ENCODE data around the gene FAM43A.

The FAM43A gene

DNA sequence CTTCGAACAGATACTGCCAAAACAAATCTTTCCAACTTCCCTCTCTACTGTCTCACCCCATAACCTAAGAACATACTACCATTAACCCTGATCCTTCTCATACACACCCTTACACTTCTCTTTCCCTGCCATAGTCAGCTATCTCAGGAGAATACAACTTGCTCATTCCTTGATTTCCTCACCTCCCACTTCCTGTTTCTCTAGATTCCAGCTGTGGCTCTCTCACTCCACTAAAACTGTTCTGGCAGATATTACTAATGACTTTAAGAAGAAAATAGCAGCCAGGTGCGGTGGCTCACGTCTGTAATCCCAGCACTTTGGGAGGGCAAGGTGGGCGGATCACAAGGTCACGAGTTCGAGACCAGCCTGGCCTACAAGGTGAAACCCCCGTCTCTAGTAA lies 18.3 kb upstream of the FAM43A start:
- Mint-ChIP-seq H3K27me3 (no peaks in the 10 kb centered on the region), H3K27ac (no peak overlapping the region), H3K4me3 (no peak overlapping the region), H3K9me3 (no peaks in the 10 kb centered on the region), H3K4me1 (ENCODE audit: low read depth) (peaks cover 44% of the 10 kb centered on the region), H3K36me3 (ENCODE audit: low read depth) (peaks cover 87% of the 10 kb centered on the region)
- no peak for DNase-seq

DNA sequence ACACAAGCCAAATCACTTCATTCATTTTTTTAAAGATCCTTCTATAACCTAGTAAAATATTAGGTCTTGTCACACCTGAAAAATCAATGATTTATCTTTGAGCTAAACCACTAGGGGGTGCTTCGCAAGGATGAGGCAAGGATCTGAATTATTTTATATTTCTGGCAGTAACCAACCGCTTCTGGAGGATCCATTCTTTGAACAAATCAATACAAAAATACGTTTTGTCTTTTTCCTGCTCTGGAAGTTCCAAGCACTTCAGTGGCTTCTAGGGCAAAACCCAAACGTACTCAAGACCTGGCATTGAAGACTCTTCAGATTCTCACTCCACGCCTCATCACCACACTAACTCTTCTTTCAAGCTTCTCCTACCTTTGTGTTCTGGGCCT lies 14.2 kb upstream of the FAM43A start:
- Mint-ChIP-seq H3K36me3 (ENCODE audit: low read depth) (peaks cover 54% of the 10 kb centered on the region), H3K4me1 (ENCODE audit: low read depth) (peaks cover 66% of the 10 kb centered on the region), H3K27me3 (no peaks in the 10 kb centered on the region), H3K4me3 (peak overlapping the region; percentile 94), H3K27ac (peak overlapping the region; percentile 99), H3K9me3 (no peaks in the 10 kb centered on the region)
- no peak for DNase-seq

GRCh38 chr3:194671900-194672808 lies 13.5 kb upstream of the FAM43A start, which contains the start of gene LSG1:
TSS of gene LSG1 (minus strand) at chr3:194672191. CDS start at chr3:194672162, 29 bp downstream.
- peaks cover 72% of the 10 kb centered on the region for H3K4me1 Mint-ChIP-seq (ENCODE audit: low read depth)
- no peaks in the 10 kb centered on the region for H3K9me3 Mint-ChIP-seq
- no peaks in the 10 kb centered on the region for H3K27me3 Mint-ChIP-seq
- peaks cover 47% of the 10 kb centered on the region for H3K36me3 Mint-ChIP-seq (ENCODE audit: low read depth)
- peak within 1 kb of the TSS; percentile 94 for H3K4me3 Mint-ChIP-seq
- DNase-seq = peak; percentile 90
- peak within 1 kb of the TSS; percentile 99 for H3K27ac Mint-ChIP-seq

DNA sequence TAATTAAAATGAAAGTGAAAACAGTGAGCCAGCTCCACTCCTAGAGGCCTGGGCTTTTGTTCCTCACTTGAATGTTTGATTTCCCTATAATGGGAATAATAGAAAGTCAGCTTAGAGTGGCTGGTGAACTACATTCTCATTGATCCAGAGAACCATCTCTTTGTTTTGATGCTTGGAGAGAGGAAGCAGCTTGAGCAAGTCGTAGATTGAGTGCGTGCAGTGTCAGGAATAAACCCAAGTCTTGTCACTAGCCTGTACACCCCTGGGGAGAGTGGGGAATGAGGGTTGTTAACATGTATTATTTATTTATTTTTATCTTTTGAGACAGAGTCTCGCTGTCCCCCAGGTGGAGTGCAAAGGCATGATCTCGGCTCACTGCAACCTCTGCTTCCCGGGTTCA lies 12.8 kb upstream of the FAM43A start:
- Mint-ChIP-seq H3K27me3 (peaks cover 6% of the 10 kb centered on the region), H3K36me3 (ENCODE audit: low read depth) (peaks cover 42% of the 10 kb centered on the region), H3K27ac (peak overlapping the region; percentile 68), H3K4me1 (ENCODE audit: low read depth) (peaks cover 70% of the 10 kb centered on the region), H3K9me3 (no peaks in the 10 kb centered on the region), H3K4me3 (peak overlapping the region; percentile 94)
- no peak for DNase-seq

DNA sequence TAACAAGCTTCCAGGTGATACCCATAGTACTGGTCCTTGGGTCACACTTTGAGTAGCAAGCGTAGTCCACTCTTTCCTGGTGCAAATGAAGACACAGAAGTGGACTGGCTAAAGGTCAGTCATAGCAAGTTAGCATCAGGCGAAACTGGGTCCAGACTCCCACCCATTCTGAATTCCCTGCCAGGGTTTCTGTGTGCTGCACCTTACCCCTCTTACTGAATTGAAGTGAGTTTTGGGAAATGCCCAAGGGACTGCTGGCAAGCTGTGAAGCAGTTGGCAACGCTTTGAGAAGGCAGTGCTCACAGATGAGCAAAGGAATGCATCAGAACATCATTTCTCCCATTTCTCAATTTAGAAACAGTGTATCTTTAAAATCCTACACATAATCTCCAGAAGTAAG lies 11.9 kb upstream of the FAM43A start:
- Mint-ChIP-seq H3K36me3 (ENCODE audit: low read depth) (peaks cover 33% of the 10 kb centered on the region), H3K4me1 (ENCODE audit: low read depth) (peaks cover 64% of the 10 kb centered on the region), H3K4me3 (peak overlapping the region; percentile 30), H3K27me3 (peaks cover 7% of the 10 kb centered on the region), H3K27ac (peak overlapping the region; percentile 93), H3K9me3 (no peaks in the 10 kb centered on the region)
- no peak for DNase-seq

DNA sequence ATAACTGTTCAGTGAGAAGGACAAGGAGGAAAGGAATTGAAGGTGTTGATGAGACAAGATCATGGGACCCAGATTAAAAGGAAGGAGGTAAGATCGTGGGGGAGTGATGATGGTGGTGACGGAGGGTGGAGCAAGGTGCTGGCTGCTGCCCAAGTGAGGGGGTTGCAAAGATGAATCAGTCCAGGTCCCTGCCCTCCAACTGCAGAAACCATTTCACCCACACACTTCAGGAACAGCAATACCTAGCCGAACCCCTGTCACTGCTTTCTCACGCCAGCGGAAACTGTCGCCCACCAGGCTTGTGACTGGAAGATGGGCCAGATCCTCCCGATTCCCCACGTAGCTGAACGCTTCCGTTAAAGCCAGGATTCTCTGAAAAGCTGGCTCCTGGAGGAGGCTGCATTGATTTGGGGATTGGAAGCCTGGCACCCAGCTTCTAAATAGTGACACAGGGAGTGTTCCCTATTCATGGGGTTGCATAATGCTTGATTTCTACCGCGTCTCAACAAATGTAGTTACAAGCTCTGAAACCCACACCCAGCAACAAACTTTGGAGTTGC lies 10.5 kb upstream of the FAM43A start:
- Mint-ChIP-seq H3K27me3 (peaks cover 7% of the 10 kb centered on the region), H3K4me1 (ENCODE audit: low read depth) (peaks cover 53% of the 10 kb centered on the region), H3K36me3 (ENCODE audit: low read depth) (peaks cover 19% of the 10 kb centered on the region), H3K9me3 (no peaks in the 10 kb centered on the region), H3K4me3 (peak overlapping the region; percentile 53), H3K27ac (peak overlapping the region; percentile 93)
- peak; percentile 79 for DNase-seq

- H3K4me3 Mint-ChIP-seq = peak overlapping the region; percentile 53
Measured at GRCh38 chr3:194675680-194676079, 10.0 kb upstream of the FAM43A start.

GRCh38 chr3:194676471-194676870 lies 9.2 kb upstream of the FAM43A start:
- peaks cover 11% of the 10 kb centered on the region for H3K36me3 Mint-ChIP-seq (ENCODE audit: low read depth)
- H3K4me1 Mint-ChIP-seq (ENCODE audit: low read depth) = peaks cover 40% of the 10 kb centered on the region
- DNase-seq = no peak
- H3K4me3 Mint-ChIP-seq = no peak overlapping the region
- no peaks in the 10 kb centered on the region for H3K9me3 Mint-ChIP-seq
- H3K27ac Mint-ChIP-seq = peak overlapping the region; percentile 63
- H3K27me3 Mint-ChIP-seq = peaks cover 13% of the 10 kb centered on the region

More at GRCh38 chr3:194675680-194676079, 10.0 kb upstream of the FAM43A start:
- H3K4me1 Mint-ChIP-seq (ENCODE audit: low read depth) = peaks cover 47% of the 10 kb centered on the region
- peaks cover 7% of the 10 kb centered on the region for H3K27me3 Mint-ChIP-seq
- no peaks in the 10 kb centered on the region for H3K9me3 Mint-ChIP-seq
- peaks cover 15% of the 10 kb centered on the region for H3K36me3 Mint-ChIP-seq (ENCODE audit: low read depth)
- peak overlapping the region; percentile 93 for H3K27ac Mint-ChIP-seq
- DNase-seq = no peak

- no peak for DNase-seq
- H3K27ac Mint-ChIP-seq = no peak overlapping the region
- H3K4me3 Mint-ChIP-seq = no peak overlapping the region
- peaks cover 46% of the 10 kb centered on the region for H3K4me1 Mint-ChIP-seq (ENCODE audit: low read depth)
- no peaks in the 10 kb centered on the region for H3K36me3 Mint-ChIP-seq (ENCODE audit: low read depth)
- no peaks in the 10 kb centered on the region for H3K9me3 Mint-ChIP-seq
- peaks cover 30% of the 10 kb centered on the region for H3K27me3 Mint-ChIP-seq
Measured at GRCh38 chr3:194680888-194681615, 4.6 kb upstream of the FAM43A start.

GRCh38 chr3:194682189-194682693 lies 3.4 kb upstream of the FAM43A start:
- H3K27me3 Mint-ChIP-seq = peaks cover 39% of the 10 kb centered on the region
- no peak overlapping the region for H3K4me3 Mint-ChIP-seq
- peaks cover 4% of the 10 kb centered on the region for H3K36me3 Mint-ChIP-seq (ENCODE audit: low read depth)
- no peaks in the 10 kb centered on the region for H3K9me3 Mint-ChIP-seq
- DNase-seq = no peak
- H3K27ac Mint-ChIP-seq = no peak overlapping the region
- peaks cover 44% of the 10 kb centered on the region for H3K4me1 Mint-ChIP-seq (ENCODE audit: low read depth)

DNA sequence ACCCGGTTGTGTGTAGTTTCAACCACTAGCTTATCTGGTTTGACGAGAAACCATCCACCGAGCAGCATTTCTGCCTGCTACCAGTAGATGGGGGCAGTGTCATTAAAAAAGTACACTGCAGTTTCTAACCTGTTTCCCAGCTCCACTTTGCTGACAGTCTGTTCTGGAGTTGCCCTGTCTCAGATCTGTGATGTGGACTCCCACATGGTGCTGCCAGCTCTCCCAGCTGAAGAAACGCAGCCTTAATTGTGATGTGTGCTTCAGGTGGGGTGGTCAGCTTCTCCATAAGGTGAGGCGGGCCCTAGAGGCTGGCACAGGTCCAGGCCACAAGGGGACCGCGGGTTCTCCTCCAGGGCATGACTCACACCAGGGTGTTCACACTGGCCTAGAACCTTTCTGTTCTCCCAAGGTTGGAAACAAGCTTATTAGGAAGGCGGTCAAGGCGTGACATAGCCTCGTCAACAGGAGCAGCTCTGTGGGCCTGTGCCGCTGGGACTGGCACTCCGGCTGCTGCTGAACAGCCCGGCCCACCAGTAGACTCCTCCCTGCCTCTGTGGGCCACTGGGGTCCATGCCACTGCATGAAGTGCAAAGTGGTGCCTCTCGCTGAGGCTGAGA lies 2.9 kb upstream of the FAM43A start:
- H3K36me3 Mint-ChIP-seq (ENCODE audit: low read depth) = peaks cover 6% of the 10 kb centered on the region
- H3K4me1 Mint-ChIP-seq (ENCODE audit: low read depth) = peaks cover 45% of the 10 kb centered on the region
- DNase-seq = peak; percentile 72
- no peaks in the 10 kb centered on the region for H3K9me3 Mint-ChIP-seq
- peak overlapping the region; percentile 21 for H3K4me3 Mint-ChIP-seq
- no peak overlapping the region for H3K27ac Mint-ChIP-seq
- peaks cover 37% of the 10 kb centered on the region for H3K27me3 Mint-ChIP-seq

DNA sequence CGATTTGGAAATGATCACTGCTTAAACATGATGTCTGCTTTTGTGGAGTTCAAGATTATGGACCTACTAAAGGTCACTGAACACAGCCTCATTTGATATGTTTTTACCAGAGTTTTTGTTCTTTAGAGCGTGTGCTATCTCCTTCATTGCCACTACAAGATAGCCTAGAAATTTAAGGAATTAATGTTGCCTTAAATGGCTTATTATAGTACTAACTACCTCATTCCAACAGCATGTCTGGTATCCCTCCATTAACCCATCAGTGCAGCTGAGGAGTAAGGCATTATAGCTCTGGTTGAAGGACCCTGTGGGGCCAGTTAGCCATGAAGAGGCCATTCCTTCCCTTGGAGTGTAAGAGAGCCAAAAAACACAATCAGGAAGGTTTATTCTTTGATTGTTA lies 2.3 kb upstream of the FAM43A start:
- Mint-ChIP-seq H3K27ac (no peak overlapping the region), H3K36me3 (ENCODE audit: low read depth) (peaks cover 6% of the 10 kb centered on the region), H3K9me3 (no peaks in the 10 kb centered on the region), H3K4me1 (ENCODE audit: low read depth) (peaks cover 50% of the 10 kb centered on the region), H3K27me3 (peaks cover 35% of the 10 kb centered on the region), H3K4me3 (no peak overlapping the region)
- DNase-seq = no peak

GRCh38 chr3:194685065-194685717 lies 492 bp upstream of the FAM43A start:
- DNase-seq = no peak
- Mint-ChIP-seq H3K4me3 (peak overlapping the region; percentile 81), H3K27ac (peak overlapping the region; percentile 91), H3K4me1 (ENCODE audit: low read depth) (peaks cover 65% of the 10 kb centered on the region), H3K27me3 (peaks cover 48% of the 10 kb centered on the region), H3K9me3 (no peaks in the 10 kb centered on the region), H3K36me3 (ENCODE audit: low read depth) (peaks cover 10% of the 10 kb centered on the region)

DNA sequence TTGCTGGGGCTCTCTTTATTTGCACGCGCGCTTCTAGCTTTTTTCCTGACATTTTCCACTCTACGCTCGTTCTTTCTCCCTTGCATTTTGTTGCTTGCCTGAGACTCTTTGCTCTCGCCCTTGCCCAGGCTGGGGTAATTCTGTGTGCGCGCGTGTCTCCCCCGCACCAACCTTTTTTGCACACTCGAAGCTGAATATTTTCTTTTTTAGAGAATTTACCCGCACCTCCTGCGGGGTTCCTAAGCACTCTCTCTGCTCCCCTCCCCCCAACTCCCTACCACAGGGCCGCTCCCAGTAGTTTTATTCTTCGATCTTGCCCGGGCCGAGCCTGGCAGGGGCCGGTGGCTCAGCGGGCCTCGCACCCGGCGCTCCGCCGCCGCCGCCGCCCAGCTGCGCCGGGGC lies 732 bp downstream of the FAM43A start:
- Mint-ChIP-seq H3K9me3 (no peaks in the 10 kb centered on the region), H3K4me3 (peak overlapping the region; percentile 81), H3K36me3 (ENCODE audit: low read depth) (peaks cover 10% of the 10 kb centered on the region), H3K27ac (peak overlapping the region; percentile 22), H3K4me1 (ENCODE audit: low read depth) (peaks cover 71% of the 10 kb centered on the region), H3K27me3 (peaks cover 50% of the 10 kb centered on the region)
- no peak for DNase-seq
